Measurements from ENCODE around the gene SHISAL2B. TPM values are rescaled to one million over a fixed set of nuclear protein-coding genes. Genes with fewer than 3 reads are reported as not detected.

Gene SHISAL2B
- total RNA-seq, 1 donor = not detected

DNA sequence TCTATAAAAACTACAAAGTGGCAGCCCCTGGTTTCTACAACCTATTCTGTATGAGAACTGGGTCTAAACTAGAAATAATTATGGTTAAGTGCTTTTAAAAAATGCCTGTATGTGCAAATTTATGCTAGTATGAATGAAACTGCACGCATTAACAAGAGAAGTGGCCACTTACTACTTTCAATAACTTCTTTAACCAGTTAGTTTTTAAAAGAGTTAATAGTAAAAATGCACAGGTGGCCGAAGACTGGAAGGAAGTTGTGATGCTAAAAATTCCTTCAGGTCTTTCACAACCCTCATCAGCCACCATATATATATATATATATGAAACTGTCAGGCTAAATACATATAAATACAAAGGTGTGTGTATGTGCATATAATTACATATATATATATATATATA lies 36.8 kb downstream of the SHISAL2B start:
- H3K4me3 ChIP-seq (ENCODE audit: low read depth, low read length) = no peak overlapping the region

DNA sequence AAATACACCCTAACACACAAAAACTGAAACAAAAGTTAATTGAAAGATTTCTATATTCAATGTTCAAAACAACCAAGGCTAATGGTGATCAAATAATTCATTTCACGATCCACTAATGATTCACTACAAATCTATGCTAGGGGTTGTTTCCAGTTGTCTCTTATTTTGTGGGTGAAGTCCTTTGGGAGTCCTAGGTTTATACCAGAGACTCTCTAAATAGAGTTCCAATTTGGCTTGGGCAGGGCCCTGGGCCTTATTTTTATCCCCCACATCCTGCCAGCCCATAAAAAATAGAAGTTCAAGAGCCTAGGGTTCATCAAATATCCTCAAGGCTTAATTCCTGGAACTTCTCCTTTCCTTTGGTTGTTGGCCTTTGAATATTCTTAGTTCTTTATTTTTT lies 52.1 kb downstream of the SHISAL2B start:
- no peak for TF ChIP-seq CTCF (IDR thresholded peaks at IDR 0.05; ENCODE audit: insufficient read depth, low read depth, low read length)
- H3K4me3 ChIP-seq (ENCODE audit: low read depth, low read length) = no peak overlapping the region
- DNase-seq (ENCODE audit: low read depth) = no peak

More for the DNA sequence above, 36.8 kb downstream of the SHISAL2B start:
- no peak for DNase-seq (ENCODE audit: low read depth)
- no peak for TF ChIP-seq CTCF (IDR thresholded peaks at IDR 0.05; ENCODE audit: insufficient read depth, low read depth, low read length)

GRCh38 chr5:64742821-64743220 lies 52.5 kb downstream of the SHISAL2B start:
- H3K4me3 ChIP-seq (ENCODE audit: low read depth, low read length) = no peak overlapping the region
- peak; percentile 53 for DNase-seq (ENCODE audit: low read depth)
- TF ChIP-seq CTCF (IDR thresholded peaks at IDR 0.05; ENCODE audit: insufficient read depth, low read depth, low read length) = no peak

DNA sequence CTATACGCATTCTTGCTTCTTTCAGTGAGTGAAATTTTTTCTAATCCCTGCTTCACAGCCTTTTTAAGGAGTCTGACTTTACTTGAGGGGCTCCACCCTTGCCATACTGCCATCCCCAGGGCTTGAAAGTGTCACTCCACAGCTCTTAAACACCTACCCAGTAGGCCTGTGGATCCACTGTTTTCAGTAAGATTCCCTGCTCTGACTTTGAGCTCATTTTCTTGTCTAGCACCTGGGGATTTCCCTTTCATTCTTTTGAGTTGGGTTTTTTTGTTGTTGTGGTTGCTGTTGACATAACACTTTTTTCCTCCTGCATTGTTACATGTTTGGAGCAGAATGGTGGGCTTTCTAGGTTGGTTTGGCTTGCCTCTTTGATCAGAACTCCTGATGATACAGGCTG lies 54.6 kb downstream of the SHISAL2B start:
- DNase-seq (ENCODE audit: low read depth) = no peak
- TF ChIP-seq CTCF (IDR thresholded peaks at IDR 0.05; ENCODE audit: insufficient read depth, low read depth, low read length) = no peak
- H3K4me3 ChIP-seq (ENCODE audit: low read depth, low read length) = no peak overlapping the region

DNA sequence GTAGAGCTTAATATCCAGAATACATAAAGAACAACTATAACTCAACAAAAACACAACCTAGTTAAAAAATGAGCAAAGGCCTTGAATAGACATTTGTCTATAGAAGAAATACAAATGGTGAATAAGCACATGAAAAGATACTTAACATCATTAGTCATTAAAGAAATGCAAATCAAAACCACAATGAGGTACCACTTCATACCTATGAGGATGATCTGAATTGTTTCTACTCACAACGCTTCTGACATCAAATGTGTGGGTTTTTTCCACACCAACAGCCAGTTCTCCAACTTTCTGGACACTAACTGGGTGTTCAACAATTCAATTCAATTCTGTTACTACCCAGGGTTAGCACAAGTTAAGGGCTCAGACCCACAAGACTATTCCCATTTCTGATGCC lies 56.1 kb downstream of the SHISAL2B start:
- no peak for TF ChIP-seq CTCF (IDR thresholded peaks at IDR 0.05; ENCODE audit: insufficient read depth, low read depth, low read length)
- no peak for DNase-seq (ENCODE audit: low read depth)
- no peak overlapping the region for H3K4me3 ChIP-seq (ENCODE audit: low read depth, low read length)

DNA sequence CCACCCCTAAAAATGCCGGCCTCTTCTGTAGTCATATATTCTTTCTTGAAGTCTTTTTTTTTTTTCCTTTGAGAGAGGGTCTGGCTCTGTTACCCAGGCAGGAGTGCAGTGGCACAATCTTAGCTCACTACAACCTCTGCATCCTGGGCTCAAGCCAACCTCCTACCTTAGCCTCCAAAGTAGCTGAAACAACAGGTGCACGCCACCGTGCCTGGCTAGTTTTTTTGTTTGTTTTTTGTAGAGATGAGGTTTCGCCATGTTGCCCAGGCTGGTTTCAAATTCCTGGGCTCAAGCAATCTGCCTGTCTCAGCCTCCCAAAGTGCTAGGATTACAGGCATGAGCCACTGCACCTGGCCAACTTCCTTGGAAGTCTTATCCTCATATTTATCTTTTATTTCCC lies 59.1 kb downstream of the SHISAL2B start:
- no peak for DNase-seq (ENCODE audit: low read depth)
- TF ChIP-seq CTCF (IDR thresholded peaks at IDR 0.05; ENCODE audit: insufficient read depth, low read depth, low read length) = no peak
- no peak overlapping the region for H3K4me3 ChIP-seq (ENCODE audit: low read depth, low read length)

DNA sequence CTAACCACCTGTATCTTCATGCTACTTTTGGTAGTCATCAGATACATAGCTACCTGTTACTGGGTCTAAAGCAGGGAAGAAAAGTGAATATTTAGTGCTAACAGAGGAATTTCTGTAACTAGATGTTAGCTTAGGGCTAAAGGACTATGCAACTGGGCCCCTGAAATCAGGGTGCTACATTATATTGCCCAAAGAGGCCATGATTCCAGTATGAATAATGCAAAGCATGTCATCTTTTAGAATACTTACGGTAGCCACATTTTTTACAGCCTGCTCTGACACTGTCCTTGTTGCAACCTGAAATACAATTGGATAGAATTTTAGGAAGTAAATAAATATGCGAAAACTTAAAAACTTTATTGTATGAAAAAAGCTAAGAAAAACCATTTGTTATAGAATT lies 63.8 kb downstream of the SHISAL2B start:
- no peak for DNase-seq (ENCODE audit: low read depth)
- TF ChIP-seq CTCF (IDR thresholded peaks at IDR 0.05; ENCODE audit: insufficient read depth, low read depth, low read length) = no peak

More for the DNA sequence above, 63.8 kb downstream of the SHISAL2B start:
- no peak overlapping the region for H3K4me3 ChIP-seq (ENCODE audit: low read depth, low read length)

All from fibroblast of villous mesenchyme (primary cell).